A673 (cell line): ENCODE measurements around the gene KXD1. TPM values are rescaled to one million over a fixed set of nuclear protein-coding genes. Genes with fewer than 3 reads are reported as not detected.

Source experiments
- BruUV-seq: library from RNA; stranded (reverse); fragments of 400-500 nt; replicated peaks from 2 replicates; lab custom pipeline; 2021; lab: Mats Ljungman, UMichigan
- CTCF ChIA-PET: fragments of 300-600 bp; sonication (Branson Sonifier 250); formaldehyde crosslinking; loops from one replicate; lab custom pipeline; 2022; ENCODE audit warnings: antibody characterized with exemption; lab: Charles Lee
- POLR2A ChIA-PET: fragments of 300-600 bp; sonication (Branson Sonifier 250); formaldehyde crosslinking; loops from one replicate; lab custom pipeline; 2022; ENCODE audit warnings: antibody characterized with exemption; ENCODE audit not compliant: low non-redundant PET; lab: Charles Lee
- DNase-seq: peaks from one replicate; pipeline ENCODE4 v3.0.0-alpha.2; 2015; ENCODE audit warnings: low spot score
- H3K27ac ChIP-seq: fragments of 200-600 bp; sonication (generic); 2 replicates; pipeline ENCODE4 v1.5.1; 2016; ENCODE audit warnings: mixed run types, low read depth, mild to moderate bottlenecking, mixed read lengths, antibody characterized with exemption, low read length; ENCODE audit not compliant: poor library complexity, severe bottlenecking
- H3K27me3 ChIP-seq: fragments of 200-600 bp; sonication (generic); replicated peaks from 2 replicates; pipeline ENCODE4 v1.6.1; 2017; ENCODE audit warnings: mixed run types, low read depth, mild to moderate bottlenecking, mixed read lengths, antibody characterized with exemption, low read length; ENCODE audit not compliant: insufficient read depth, poor library complexity
- H3K36me3 ChIP-seq: fragments of 200-600 bp; sonication (generic); 2 replicates; pipeline ENCODE4 v1.6.1; 2016; ENCODE audit warnings: mixed run types, mild to moderate bottlenecking, mixed read lengths, antibody characterized with exemption, low read length; ENCODE audit not compliant: insufficient read depth, poor library complexity, severe bottlenecking
- H3K4me1 ChIP-seq: fragments of 200-600 bp; sonication (generic); 2 replicates; pipeline ENCODE4 v1.6.1; 2017; ENCODE audit warnings: mixed run types, mild to moderate bottlenecking, mixed read lengths, antibody characterized with exemption, low read length; ENCODE audit not compliant: insufficient read depth, poor library complexity, severe bottlenecking
- H3K4me3 ChIP-seq: fragments of 200-600 bp; sonication (generic); 2 replicates; pipeline ENCODE4 v1.5.1; 2016; ENCODE audit warnings: low read depth, mixed run types, mild to moderate bottlenecking, mixed read lengths, low read length; ENCODE audit not compliant: poor library complexity, severe bottlenecking
- H3K9me3 ChIP-seq: fragments of 200-600 bp; sonication (generic); 2 replicates; pipeline ENCODE4 v1.6.1; 2016; ENCODE audit warnings: mixed run types, low read depth, mild to moderate bottlenecking, mixed read lengths, antibody characterized with exemption, low read length; ENCODE audit not compliant: poor library complexity, severe bottlenecking
- CTCF ChIP-seq: fragments of 300-800, 200-600 bp; sonication (generic); conservative IDR thresholded peaks from 2 replicates; pipeline ENCODE4 v1.5.1; 2017; ENCODE audit warnings: low read depth, mild to moderate bottlenecking, antibody characterized with exemption, low read length, moderate library complexity, mixed read lengths
- EZH2 ChIP-seq: fragments of 200-600 bp; sonication (generic); IDR thresholded peaks from 2 replicates; pipeline ENCODE4 v1.6.1; 2017; ENCODE audit warnings: borderline replicate concordance, low read depth, mild to moderate bottlenecking, mixed read lengths, antibody characterized with exemption, low read length; ENCODE audit not compliant: poor library complexity, severe bottlenecking
- intact Hi-C: fragments of 100-400 bp; cut with micrococcal nuclease; formaldehyde crosslinking; loops from one replicate; pipeline ENCODE4 v1.10.0; 2022; ENCODE audit not compliant: unreplicated experiment
- total RNA-seq: library from RNA; stranded (reverse); gene quantifications from 2 replicates; pipeline ENCODE4 v1.2.3, GENCODE V29; 2021

The KXD1 gene
- total RNA-seq, 1 experiment from 2014 or later = 111 TPM

- no peak overlapping the region for H3K27ac ChIP-seq
- H3K27me3 ChIP-seq = no peaks in the 10 kb centered on the region
- intact Hi-C loops = no loop called here
- no peaks in the 10 kb centered on the region for H3K4me1 ChIP-seq
- POLR2A ChIA-PET = no interaction called here
- CTCF ChIA-PET = no interaction called here
- no peaks in the 10 kb centered on the region for H3K36me3 ChIP-seq
- DNase-seq = no peak
- TF ChIP-seq CTCF (no peak), EZH2 (no peak)
- BruUV-seq = no TSS peak
- H3K4me3 ChIP-seq = no peak overlapping the region
- H3K9me3 ChIP-seq = no peaks in the 10 kb centered on the region
These were observed 59.9 kb downstream of the KXD1 start for GRCh38 chr19:18617562-18617961.

- Histone ChIP-seq H3K36me3 (no peaks in the 10 kb centered on the region), H3K4me1 (no peaks in the 10 kb centered on the region), H3K9me3 (no peaks in the 10 kb centered on the region), H3K27me3 (no peaks in the 10 kb centered on the region), H3K27ac (no peak overlapping the region), H3K4me3 (no peak overlapping the region)
- TF ChIP-seq EZH2 (no peak), CTCF (no peak)
- CTCF ChIA-PET = no interaction called here
- BruUV-seq = no TSS peak
- no peak for DNase-seq
- POLR2A ChIA-PET = interaction anchor here (0.6 kb wide), 2 partner anchors 24 to 130 kb away, joined by 3 to 4 read pairs; no protein-coding TSS in a partner anchor
- intact Hi-C loops = no loop called here
These were observed 60.6 kb downstream of the KXD1 start for GRCh38 chr19:18618236-18618635.

Other genes starting within 250 kb of the KXD1 start
- 252 and 262 TPM in 2 replicates for gene LSM4, start 234.8 kb upstream of the KXD1 start, total RNA-seq
- 15.8 and 23.0 TPM in 2 replicates for gene PGPEP1, start 217.3 kb upstream of the KXD1 start, total RNA-seq
- gene GDF15, start 171.7 kb upstream of the KXD1 start, total RNA-seq = 4.0 and 4.7 TPM in 2 replicates
- not detected in 2 replicates for gene LRRC25, start 160.2 kb upstream of the KXD1 start, total RNA-seq
- 242 and 248 TPM in 2 replicates for gene SSBP4, start 138.5 kb upstream of the KXD1 start, total RNA-seq
- gene ISYNA1, start 119.7 kb upstream of the KXD1 start, total RNA-seq = 153 and 223 TPM in 2 replicates
- gene ELL, start 35.8 kb upstream of the KXD1 start, total RNA-seq = 15.8 and 16.4 TPM in 2 replicates
- gene FKBP8, start 14.3 kb upstream of the KXD1 start, total RNA-seq = 210 and 245 TPM in 2 replicates
- gene UBA52, start 14.0 kb downstream of the KXD1 start, total RNA-seq = 1,270 and 1,348 TPM in 2 replicates
- 61.4 and 74.9 TPM in 2 replicates for gene REX1BD, start 30.9 kb downstream of the KXD1 start, total RNA-seq
- 192 and 305 TPM in 2 replicates for gene CRLF1, start 48.9 kb downstream of the KXD1 start, total RNA-seq
- gene TMEM59L, start 55.0 kb downstream of the KXD1 start, total RNA-seq = 9.3 and 18.0 TPM in 2 replicates
- gene KLHL26, start 79.2 kb downstream of the KXD1 start, total RNA-seq = 16.3 and 16.8 TPM in 2 replicates
- gene CRTC1, start 125.8 kb downstream of the KXD1 start, total RNA-seq = 18.1 and 20.3 TPM in 2 replicates
- not detected in 2 replicates for gene COMP, start 233.4 kb downstream of the KXD1 start, total RNA-seq